ENCODE data around the gene IDH3B.

The IDH3B gene

GRCh38 chr20:2658414-2659354 lies 5.3 kb downstream of the IDH3B start:
- no peaks in the 10 kb centered on the region for H3K27me3 ChIP-seq (replicated peaks; ENCODE audit: insufficient read depth, low read length)
- DNase-seq = no peak
- peaks cover 18% of the 10 kb centered on the region for H3K4me1 ChIP-seq (ENCODE audit: low read length)
- no peak overlapping the region for H3K27ac ChIP-seq (ENCODE audit: low read length)
- H4K20me1 ChIP-seq (ENCODE audit: insufficient read depth, low read length) = peaks cover 46% of the 10 kb centered on the region
- H3K4me3 ChIP-seq (ENCODE audit: low read length) = no peak overlapping the region
- no peak overlapping the region for H2AFZ ChIP-seq (ENCODE audit: low read length)
- no peak overlapping the region for H3K4me2 ChIP-seq (ENCODE audit: low read depth, low read length)
- H3K9ac ChIP-seq (ENCODE audit: low read length) = no peak overlapping the region
- TF ChIP-seq EZH2 (optimal IDR thresholded peaks at IDR 0.05; ENCODE audit: low read depth, low read length) = no peak
- TF ChIP-seq CTCF (IDR thresholded peaks at IDR 0.05; ENCODE audit: low read length) = no peak
- TF ChIP-seq EZH2phosphoT487 (IDR thresholded peaks at IDR 0.05; ENCODE audit: low read length) = no peak
- peaks cover 55% of the 10 kb centered on the region for H3K79me2 ChIP-seq (ENCODE audit: low read length)
- no peaks in the 10 kb centered on the region for H3K9me2 ChIP-seq (replicated peaks; ENCODE audit: insufficient read depth, low read length)
- peaks cover 41% of the 10 kb centered on the region for H3K36me3 ChIP-seq (replicated peaks; ENCODE audit: insufficient read depth, low read length)
- peaks cover 62% of the 10 kb centered on the region for H3F3A ChIP-seq (ENCODE audit: insufficient read depth, low read length)
- no peaks in the 10 kb centered on the region for H3K9me3 ChIP-seq (replicated peaks; ENCODE audit: insufficient read depth, low read length)

- TF ChIP-seq EZH2phosphoT487 (IDR thresholded peaks at IDR 0.05; ENCODE audit: low read length) (no peak), CTCF (IDR thresholded peaks at IDR 0.05; ENCODE audit: low read length) (no peak), EZH2 (optimal IDR thresholded peaks at IDR 0.05; ENCODE audit: low read depth, low read length) (no peak)
- H4K20me1 ChIP-seq (ENCODE audit: insufficient read depth, low read length) = peaks cover 51% of the 10 kb centered on the region
- peaks cover 72% of the 10 kb centered on the region for H3F3A ChIP-seq (ENCODE audit: insufficient read depth, low read length)
These were observed 6.3 kb downstream of the IDH3B start for GRCh38 chr20:2657674-2658073.

GRCh38 chr20:2657241-2657640 lies 6.8 kb downstream of the IDH3B start:
- Histone ChIP-seq H3K27ac (ENCODE audit: low read length) (no peak overlapping the region), H3K27me3 (replicated peaks; ENCODE audit: insufficient read depth, low read length) (no peaks in the 10 kb centered on the region), H3F3A (ENCODE audit: insufficient read depth, low read length) (peaks cover 72% of the 10 kb centered on the region), H3K4me3 (ENCODE audit: low read length) (no peak overlapping the region), H4K20me1 (ENCODE audit: insufficient read depth, low read length) (peaks cover 51% of the 10 kb centered on the region), H3K36me3 (replicated peaks; ENCODE audit: insufficient read depth, low read length) (peaks cover 41% of the 10 kb centered on the region), H3K9me2 (replicated peaks; ENCODE audit: insufficient read depth, low read length) (no peaks in the 10 kb centered on the region), H3K9ac (ENCODE audit: low read length) (no peak overlapping the region), H3K4me1 (ENCODE audit: low read length) (peaks cover 12% of the 10 kb centered on the region), H3K4me2 (ENCODE audit: low read depth, low read length) (no peak overlapping the region), H3K9me3 (replicated peaks; ENCODE audit: insufficient read depth, low read length) (no peaks in the 10 kb centered on the region), H3K79me2 (ENCODE audit: low read length) (peaks cover 54% of the 10 kb centered on the region), H2AFZ (ENCODE audit: low read length) (no peak overlapping the region)
- no peak for TF ChIP-seq CTCF (IDR thresholded peaks at IDR 0.05; ENCODE audit: low read length)
- DNase-seq = no peak

More at GRCh38 chr20:2657674-2658073, 6.3 kb downstream of the IDH3B start:
- H3K9me3 ChIP-seq (replicated peaks; ENCODE audit: insufficient read depth, low read length) = no peaks in the 10 kb centered on the region
- H3K9ac ChIP-seq (ENCODE audit: low read length) = no peak overlapping the region
- peaks cover 12% of the 10 kb centered on the region for H3K4me1 ChIP-seq (ENCODE audit: low read length)
- no peaks in the 10 kb centered on the region for H3K27me3 ChIP-seq (replicated peaks; ENCODE audit: insufficient read depth, low read length)
- no peak for DNase-seq
- no peak overlapping the region for H3K4me2 ChIP-seq (ENCODE audit: low read depth, low read length)
- H3K27ac ChIP-seq (ENCODE audit: low read length) = no peak overlapping the region
- no peak overlapping the region for H3K4me3 ChIP-seq (ENCODE audit: low read length)
- H3K9me2 ChIP-seq (replicated peaks; ENCODE audit: insufficient read depth, low read length) = no peaks in the 10 kb centered on the region
- H2AFZ ChIP-seq (ENCODE audit: low read length) = no peak overlapping the region
- peaks cover 55% of the 10 kb centered on the region for H3K79me2 ChIP-seq (ENCODE audit: low read length)
- peaks cover 41% of the 10 kb centered on the region for H3K36me3 ChIP-seq (replicated peaks; ENCODE audit: insufficient read depth, low read length)

All from MM.1S (cell line).